Right atrium auricular region (tissue), 2 donors: ENCODE data around the gene HHIP. TPM values are rescaled to one million over a fixed set of nuclear protein-coding genes. Genes with fewer than 3 reads are reported as not detected.

Experiments
- DNase-seq: peaks from one replicate; pipeline ENCODE4 v3.0.0-alpha.2; 2019; ENCODE audit warnings: low spot score
- H3K27ac ChIP-seq, 2 donors: fragments of 200-600 bp; sonication (generic); 1 replicate in 1 of 2; 2 replicates in 1 of 2; pipeline ENCODE4 v1.5.1; 2016 to 2019
- H3K27me3 ChIP-seq, 2 donors: fragments of 200-600 bp; sonication (generic); one replicate each; pipeline versions ENCODE4 v1.5.1 to v1.6.0; 2017 to 2019
- H3K36me3 ChIP-seq: fragments of 200-600 bp; sonication (generic); one replicate; pipeline ENCODE4 v1.5.1; 2016
- H3K4me1 ChIP-seq, 2 donors: fragments of 200-600 bp; sonication (generic); one replicate each; pipeline versions ENCODE4 v1.5.1 to v1.6.0; 2017 to 2019
- H3K4me3 ChIP-seq, 2 donors: fragments of 200-600 bp; sonication (generic); 1 replicate in 1 of 2; 2 replicates in 1 of 2; pipeline ENCODE4 v1.5.1; 2017 to 2019; ENCODE audit warnings: mild to moderate bottlenecking in 1 of 2, moderate library complexity in 1 of 2
- H3K9me3 ChIP-seq, 2 donors: fragments of 200-600 bp; sonication (generic); one replicate each; pipeline ENCODE4 v1.5.1; 2019
- CTCF ChIP-seq, 2 donors: fragments of 200-600 bp; sonication (generic); IDR thresholded peaks; one replicate each; pipeline ENCODE4 v1.5.1; 2019; ENCODE audit warnings: antibody characterized with exemption in 2 of 2
- total RNA-seq, 2 donors: library from RNA; depleted of rRNA; stranded (reverse); fragments of >200 nt; gene quantifications; one replicate each; pipeline ENCODE4 v1.1.0, GENCODE V29; 2016

Gene HHIP
- total RNA-seq, 2 donors from 2014 or later, result 0.31 to 14.5 TPM

- Histone ChIP-seq H3K4me3 (no peak overlapping the region), H3K27me3 (no peaks in the 10 kb centered on the region), H3K9me3 (no peaks in the 10 kb centered on the region), H3K27ac (no peak overlapping the region), H3K4me1 (no peaks in the 10 kb centered on the region), H3K36me3 (no peaks in the 10 kb centered on the region)
- DNase-seq, result no peak
- no peak for TF ChIP-seq CTCF (IDR thresholded peaks at IDR 0.05)
Measured at GRCh38 chr4:144729175-144729574, 83.2 kb downstream of the HHIP start.

- no peak for TF ChIP-seq CTCF (IDR thresholded peaks at IDR 0.05)
- H3K27me3 ChIP-seq, result no peaks in the 10 kb centered on the region
Measured at GRCh38 chr4:144732584-144733428, 86.8 kb downstream of the HHIP start.

GRCh38 chr4:144733566-144733965 lies 87.6 kb downstream of the HHIP start:
- DNase-seq, result no peak
- H3K9me3 ChIP-seq, result no peaks in the 10 kb centered on the region
- H3K27ac ChIP-seq, result no peak overlapping the region
- no peak overlapping the region for H3K4me3 ChIP-seq
- no peaks in the 10 kb centered on the region for H3K27me3 ChIP-seq
- no peak for TF ChIP-seq CTCF (IDR thresholded peaks at IDR 0.05)
- no peaks in the 10 kb centered on the region for H3K36me3 ChIP-seq
- no peaks in the 10 kb centered on the region for H3K4me1 ChIP-seq

More at GRCh38 chr4:144732584-144733428, 86.8 kb downstream of the HHIP start:
- H3K27ac ChIP-seq, result no peak overlapping the region
- no peak overlapping the region for H3K4me3 ChIP-seq
- no peaks in the 10 kb centered on the region for H3K36me3 ChIP-seq
- H3K9me3 ChIP-seq, result no peaks in the 10 kb centered on the region
- no peak for DNase-seq
- H3K4me1 ChIP-seq, result no peaks in the 10 kb centered on the region

- Histone ChIP-seq H3K9me3 (no peaks in the 10 kb centered on the region), H3K27ac (no peak overlapping the region), H3K4me1 (no peaks in the 10 kb centered on the region), H3K27me3 (no peaks in the 10 kb centered on the region), H3K36me3 (no peaks in the 10 kb centered on the region), H3K4me3 (no peak overlapping the region)
- TF ChIP-seq CTCF (IDR thresholded peaks at IDR 0.05), result no peak
- DNase-seq, result no peak
Measured at GRCh38 chr4:144734522-144734921, 88.6 kb downstream of the HHIP start.

- DNase-seq, result no peak
- no peaks in the 10 kb centered on the region for H3K27me3 ChIP-seq
- H3K4me1 ChIP-seq, result no peaks in the 10 kb centered on the region
- no peaks in the 10 kb centered on the region for H3K36me3 ChIP-seq
- H3K27ac ChIP-seq, result no peak overlapping the region
- no peak overlapping the region for H3K4me3 ChIP-seq
- H3K9me3 ChIP-seq, result no peaks in the 10 kb centered on the region
- no peak for TF ChIP-seq CTCF (IDR thresholded peaks at IDR 0.05)
Measured at GRCh38 chr4:144738649-144739048, 92.7 kb downstream of the HHIP start.
